Fibroblast of gingiva (primary cell): Measurements from ENCODE around the gene HAUS1.
"Not testable (repeated sequence)": the region's sequence is repeated elsewhere in the genome, so short reads cannot be mapped to it uniquely, and the experiment has no call there.

ENCODE experiments used
- DNase-seq: peaks from one replicate; pipeline ENCODE4 v3.0.0-alpha.2; 2011; ENCODE audit warnings: low read depth

The HAUS1 gene

GRCh38 chr18:46104128-46104911 lies at the start of gene HAUS1:
TSS of gene HAUS1 (plus strand) at chr18:46104385. CDS start at chr18:46104412, 27 bp downstream.
- peak; percentile 71 for DNase-seq

GRCh38 chr18:46054956-46055837 lies 49.0 kb upstream of the HAUS1 start:
- DNase-seq = peak; percentile 19

- DNase-seq = no peak
Measured at GRCh38 chr18:46055838-46056230, 48.4 kb upstream of the HAUS1 start.

- no peak for DNase-seq
Measured at GRCh38 chr18:46060359-46060841, 43.8 kb upstream of the HAUS1 start.

DNA sequence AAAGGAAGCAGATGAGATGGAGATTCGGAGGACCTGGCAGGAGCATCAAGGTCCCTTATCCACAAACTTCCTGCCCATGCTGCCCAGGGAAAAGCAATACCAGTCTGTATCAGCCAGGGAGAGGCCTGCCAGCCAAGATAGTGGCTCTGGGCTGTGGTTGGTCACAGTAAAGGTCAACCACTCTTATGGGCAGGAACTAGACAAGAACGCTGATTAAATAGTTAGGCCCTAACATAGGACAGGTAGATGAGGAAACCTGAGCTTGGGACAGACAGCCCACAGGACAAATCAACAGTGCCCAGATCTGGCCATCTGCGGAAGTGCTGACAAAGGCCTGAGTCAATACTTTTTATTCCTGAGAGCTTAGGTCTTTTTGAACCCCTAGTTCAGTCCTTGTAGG lies 42.8 kb upstream of the HAUS1 start:
- no peak for DNase-seq

DNA sequence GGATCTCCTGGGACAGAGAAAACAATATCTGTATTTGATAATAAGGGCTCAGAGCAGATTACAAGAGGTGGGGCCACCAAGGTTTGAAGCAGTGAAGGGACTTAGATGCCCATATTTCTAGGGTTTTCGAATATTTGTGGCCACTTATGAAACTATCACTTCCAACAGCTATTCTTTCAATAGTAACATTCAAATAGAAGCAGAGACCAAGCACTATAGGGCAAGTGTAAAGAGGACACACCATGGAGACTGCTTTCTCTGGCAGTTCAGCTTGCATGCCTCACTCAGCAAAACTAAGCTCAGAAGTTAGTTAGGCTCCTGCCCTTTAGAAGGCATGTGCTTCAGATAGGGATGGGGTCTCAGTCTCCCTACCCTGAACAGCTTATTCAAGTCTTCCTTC lies 42.4 kb upstream of the HAUS1 start:
- DNase-seq = no peak

- no peak for DNase-seq
Measured at GRCh38 chr18:46062781-46063180, 41.4 kb upstream of the HAUS1 start.

- DNase-seq = no peak
Measured at GRCh38 chr18:46067438-46068007, 36.7 kb upstream of the HAUS1 start.

DNA sequence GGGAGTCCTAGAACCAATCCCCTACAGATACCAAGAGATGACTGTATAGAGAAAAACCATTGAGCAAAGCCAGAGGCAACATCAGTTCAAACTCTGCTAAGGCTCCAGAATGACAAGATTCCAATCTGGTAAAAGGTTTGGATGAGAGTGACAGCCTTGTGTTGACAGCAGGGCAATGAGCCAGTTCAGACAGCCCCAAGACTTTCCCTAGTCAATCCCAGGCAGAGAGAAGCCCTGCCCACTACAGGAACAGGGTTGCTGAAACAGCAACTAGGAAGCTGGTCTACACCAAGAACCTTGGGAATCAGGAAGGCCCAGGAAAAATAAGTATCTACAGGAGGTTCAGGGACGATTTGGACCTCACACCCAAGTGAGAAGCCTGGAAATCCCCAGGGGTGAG lies 35.4 kb upstream of the HAUS1 start:
- DNase-seq = no peak

DNA sequence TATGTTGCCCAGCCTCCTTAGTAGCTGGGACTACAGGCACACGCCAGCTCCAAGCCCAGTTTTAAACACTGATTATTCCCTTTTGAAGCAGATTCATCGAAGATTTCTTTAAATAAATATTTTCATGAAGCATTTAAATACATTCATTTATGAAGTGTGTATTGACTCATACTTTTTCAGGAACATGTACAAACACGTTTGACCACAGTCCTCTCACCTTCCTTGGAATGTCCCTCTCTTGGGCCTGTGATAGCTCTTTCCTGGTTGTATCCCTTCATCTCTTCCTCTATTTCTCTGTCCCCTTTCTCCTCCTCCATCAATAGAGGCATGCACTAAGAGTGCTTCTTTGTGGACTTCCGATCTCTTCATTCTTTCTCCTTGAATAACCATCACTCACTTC lies 34.7 kb upstream of the HAUS1 start:
- DNase-seq = no peak

DNA sequence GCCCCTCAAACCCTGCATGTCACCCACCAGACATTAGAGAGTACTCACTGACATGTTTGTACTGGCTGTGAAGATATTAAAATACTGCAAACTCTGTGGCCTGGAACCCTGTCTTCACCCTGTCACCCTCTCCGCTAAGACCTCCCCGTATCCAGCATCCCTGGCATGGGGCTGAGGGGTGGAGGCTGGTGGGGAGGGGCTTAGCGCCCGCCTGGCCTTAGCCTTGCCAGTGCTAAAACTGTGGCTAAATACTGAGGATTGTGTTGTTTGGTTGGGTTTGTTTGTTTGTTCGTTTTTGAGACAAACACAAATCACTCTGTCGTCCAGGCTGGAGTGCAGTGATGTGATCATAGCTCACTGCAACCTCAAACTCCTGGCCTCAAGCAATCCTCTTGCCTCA lies 34.0 kb upstream of the HAUS1 start:
- no peak for DNase-seq

DNA sequence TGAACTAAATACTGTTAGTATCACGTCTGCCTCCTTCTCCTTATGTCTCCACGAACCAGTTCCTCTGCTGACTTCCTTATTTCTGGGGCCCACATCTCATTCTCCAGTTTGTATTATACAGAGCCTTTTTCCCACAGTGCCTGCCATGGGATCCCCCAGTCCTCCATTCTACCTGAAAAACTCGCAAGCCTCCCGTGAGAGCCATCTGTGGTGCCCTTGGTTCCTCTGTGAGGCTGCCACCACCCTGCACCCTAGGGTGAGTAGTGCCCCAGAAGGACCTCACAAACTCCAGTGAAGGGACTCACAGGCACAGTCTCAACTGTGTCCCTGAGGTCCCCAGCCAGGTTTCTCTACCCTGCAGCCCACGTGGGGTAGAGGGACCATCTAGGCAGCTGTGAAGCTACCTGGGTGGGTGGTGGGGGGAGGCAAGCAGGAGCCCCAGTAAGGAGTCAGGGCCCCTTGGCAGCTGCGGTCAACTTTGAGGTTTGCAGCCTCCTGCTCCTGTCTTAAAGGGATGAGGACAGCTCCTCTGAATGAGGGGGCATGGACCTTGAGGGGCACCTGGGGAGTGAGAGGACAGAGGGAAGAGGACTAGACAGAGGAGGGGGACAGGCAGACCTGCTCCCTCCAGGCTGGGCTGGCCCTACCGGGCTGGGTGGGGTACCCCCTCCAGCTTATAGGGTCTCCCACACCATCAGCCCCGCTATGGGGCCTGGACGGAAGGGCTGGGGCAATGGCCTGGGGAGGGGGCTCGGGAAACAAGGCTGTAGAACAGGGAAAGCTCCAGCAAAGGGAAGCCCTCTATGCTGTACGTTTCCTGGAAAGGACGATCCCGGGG lies 33.2 kb upstream of the HAUS1 start:
- no peak for DNase-seq

DNA sequence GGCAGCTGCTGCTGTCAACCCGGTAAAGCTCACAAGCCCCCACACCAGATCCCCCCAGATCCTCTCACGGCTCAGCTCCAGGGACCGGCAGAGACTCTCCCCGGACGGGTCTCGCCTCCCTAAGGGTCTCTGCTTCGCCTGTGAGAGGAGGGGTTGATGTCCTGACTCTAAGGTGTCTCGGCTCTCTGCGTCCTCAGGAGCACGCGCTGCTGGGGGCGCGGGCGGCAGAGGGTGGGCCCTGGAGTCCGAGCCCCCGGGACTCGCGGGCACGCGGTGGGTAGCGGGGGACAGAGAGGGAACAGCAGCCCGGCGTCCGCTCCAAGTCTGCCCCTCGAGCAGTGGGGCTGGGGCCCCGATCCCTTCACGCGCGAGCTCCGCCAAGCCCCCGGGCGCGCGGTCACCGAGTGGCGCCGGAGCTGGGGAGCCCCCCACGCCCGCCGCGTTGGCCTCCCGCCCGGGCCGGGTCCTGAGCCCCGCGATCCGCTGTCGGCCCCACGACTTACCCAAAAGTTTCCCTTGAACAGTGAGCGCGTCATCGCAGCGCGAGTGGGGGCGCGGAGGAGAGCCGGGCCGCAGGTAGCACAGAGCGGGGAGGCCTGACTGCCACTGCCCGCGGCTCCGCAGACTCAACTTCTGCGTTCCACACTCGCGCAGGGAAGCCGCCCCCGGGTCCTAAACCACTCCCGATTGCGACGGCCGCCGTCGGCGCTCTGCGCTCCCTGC lies 32.4 kb upstream of the HAUS1 start, which contains the start of gene PSTPIP2:
Gene PSTPIP2, minus strand, starts transcription at position 608 of the 723 bp plus-strand sequence. Its CDS starts 72 bp downstream, at position 536.
- DNase-seq = peak; percentile 57

GRCh38 chr18:46072376-46072867 lies 31.8 kb upstream of the HAUS1 start:
- DNase-seq = no peak

GRCh38 chr18:46072959-46073358 lies 31.2 kb upstream of the HAUS1 start:
- no peak for DNase-seq

- DNase-seq = peak; percentile 48
Measured at GRCh38 chr18:46073474-46074331, 30.5 kb upstream of the HAUS1 start.

DNA sequence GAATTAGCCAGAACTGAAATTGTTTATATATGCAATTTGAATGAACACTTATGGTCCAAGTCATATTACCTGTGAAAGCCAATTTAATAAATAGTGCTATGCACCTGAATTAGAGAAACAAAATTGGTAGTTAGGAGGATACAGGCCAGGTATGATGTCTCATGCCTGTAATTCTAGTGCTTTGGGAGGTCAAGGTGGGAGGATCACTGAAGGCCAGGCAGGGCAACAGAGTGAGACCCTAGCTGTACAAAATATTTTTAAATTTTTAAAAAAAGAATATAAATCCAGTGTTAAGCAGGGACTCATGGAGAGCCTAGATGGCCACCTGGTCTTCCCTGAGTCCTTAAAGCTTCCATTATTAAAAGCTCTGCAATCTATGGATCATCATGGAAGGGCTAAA lies 24.8 kb upstream of the HAUS1 start:
- no peak for DNase-seq

DNA sequence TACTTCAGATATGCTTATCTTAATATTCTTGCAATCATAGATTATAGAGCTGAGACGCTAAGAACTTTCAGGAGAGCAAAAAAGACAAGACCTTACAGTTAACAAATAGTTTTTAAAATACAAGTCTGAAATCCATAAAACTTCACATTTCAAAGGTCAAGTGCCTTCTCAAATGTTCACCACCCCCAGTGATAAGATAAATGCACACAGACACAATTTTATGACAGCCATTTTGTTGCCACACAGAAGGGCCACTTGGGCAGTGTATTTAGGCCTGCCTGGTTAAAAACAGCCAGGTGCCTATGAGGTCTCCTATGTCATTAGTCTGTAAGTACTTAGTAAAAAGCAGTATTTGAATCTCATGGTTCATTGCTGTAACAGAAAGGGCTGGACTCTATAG lies 24.0 kb upstream of the HAUS1 start:
- no peak for DNase-seq

GRCh38 chr18:46084431-46084830 lies 19.8 kb upstream of the HAUS1 start:
- DNase-seq = no peak

- not testable (repeated sequence) for DNase-seq
Measured at GRCh38 chr18:46088501-46088900, 15.7 kb upstream of the HAUS1 start.
